Measurements from ENCODE around the gene RNF213. TPM values are rescaled to one million over a fixed set of nuclear protein-coding genes. Genes with fewer than 3 reads are reported as not detected.

Gene RNF213
- total and polyA plus RNA-seq, 10 of the 15 experiments (the other 5 are each of a cell fraction or from before 2014, with no cell fraction given) = 18.6 to 145 (median 65.8) TPM

GRCh38 chr17:80251966-80252365, 8.7 kb upstream of the RNF213 start (continued):
- no peak for TF ChIP-seq SRF (IDR thresholded peaks at IDR 0.05; ENCODE audit: low read depth in 2 of 2, low read length in 2 of 2)
- no peak for TF ChIP-seq CREB1 (IDR thresholded peaks at IDR 0.05; ENCODE audit: low read depth)
- TF ChIP-seq BCL11A (IDR thresholded peaks at IDR 0.05; ENCODE audit: low read depth, low read length) = no peak
- no peak for TF ChIP-seq ATF3 (IDR thresholded peaks at IDR 0.05; ENCODE audit: borderline replicate concordance, extremely low read depth, low read depth, low read length)
- no peak for TF ChIP-seq NKRF (conservative IDR thresholded peaks at IDR 0.05)
- no peak for TF ChIP-seq YBX1 (IDR thresholded peaks at IDR 0.05)
- no peak for TF ChIP-seq SP1 (IDR thresholded peaks at IDR 0.05; ENCODE audit: low read depth, low read length)
- no peak for TF ChIP-seq CHD4 (IDR thresholded peaks at IDR 0.05)
- TF ChIP-seq SUPT20H (IDR thresholded peaks at IDR 0.05; ENCODE audit: borderline replicate concordance, control insufficient read depth, low read depth, low read length) = no peak

- DNase-seq (ENCODE audit: low read depth, low spot score) (no peak), ATAC-seq (no peak), FAIRE-seq (no peak)
- ChIA-PET CTCF (interaction anchor here (1.2 kb wide), 1 partner anchor 57 kb away, joined by 4 read pairs; no protein-coding TSS in a partner anchor), POLR2A (no interaction called here), SMC1A (ENCODE audit: uncharacterized antibody, unreplicated experiment) (interaction anchor here (1.3 kb wide), 1 partner anchor 50 kb away, joined by 3 read pairs; no protein-coding TSS in a partner anchor), RAD21 (ENCODE audit: unreplicated experiment) (no interaction called here)
- no peak overlapping the region for H3K9ac ChIP-seq (ENCODE audit: control insufficient read depth, insufficient read depth, low read length)
- no peak overlapping the region for H3K4me2 ChIP-seq (ENCODE audit: control insufficient read depth, insufficient read depth)
- no peak overlapping the region for H3K27ac ChIP-seq (ENCODE audit: control insufficient read depth, insufficient read depth)
- 26% methylated on average over 11 of the region's 13 CpGs for WGBS (ENCODE audit: insufficient coverage, insufficient replicate concordance, low lambda C conversion rate, missing lambda C conversion rate)
- H3K9me3 ChIP-seq (replicated peaks; ENCODE audit: control insufficient read depth, insufficient read depth, low read length) = no peaks in the 10 kb centered on the region
- BruUV-seq (replicated peaks) = no TSS peak
- intact Hi-C loops (cut with micrococcal nuclease; ENCODE audit: unreplicated experiment) (loop anchor here (5.0 kb wide), 1 partner anchor 36 kb away; no protein-coding TSS in a partner anchor), in situ Hi-C loops (cut with MboI) (no loop called here)
- H3K36me3 ChIP-seq (ENCODE audit: control insufficient read depth in 2 of 2, insufficient read depth in 2 of 2, low read length in 1 of 2) = no peaks in the 10 kb centered on the region
- TF ChIP-seq RAD21 (IDR thresholded peaks at IDR 0.05; ENCODE audit: insufficient read depth, low read depth, low read length) (peak; percentile 66), PML (IDR thresholded peaks at IDR 0.05; ENCODE audit: low read length) (no peak), CTCF (IDR thresholded peaks at IDR 0.05 in 2 of 3, conservative IDR thresholded peaks at IDR 0.05 in 1 of 3; ENCODE audit: control insufficient read depth in 2 of 3, extremely low read depth in 1 of 3, insufficient read depth in 1 of 3, low read depth in 3 of 3, low read length in 3 of 3) (peak; percentile 32 to 45 (median 45); a peak in 4 of 6 replicates)
- no peaks in the 10 kb centered on the region for H3K79me2 ChIP-seq (ENCODE audit: control insufficient read depth, insufficient read depth, low read length)
- no peak overlapping the region for H3K4me3 ChIP-seq
- H2AFZ ChIP-seq (ENCODE audit: control insufficient read depth, low read depth, low read length) = no peak overlapping the region
- H3K4me1 ChIP-seq (ENCODE audit: control insufficient read depth, insufficient read depth, low read length) = peaks cover 23% of the 10 kb centered on the region
- no peaks in the 10 kb centered on the region for H4K20me1 ChIP-seq (ENCODE audit: control insufficient read depth, insufficient read depth)
- no peaks in the 10 kb centered on the region for H3K27me3 ChIP-seq (replicated peaks in 1 of 2; ENCODE audit: control insufficient read depth in 2 of 2, insufficient read depth in 2 of 2, low read length in 1 of 2)
Measured at GRCh38 chr17:80252871-80253270, 7.8 kb upstream of the RNF213 start.

Data from GM12878 (cell line).